Astrocyte of the cerebellum (primary cell): ENCODE data around the gene ABCA7.
"Not testable (repeated sequence)": the region's sequence is repeated elsewhere in the genome, so short reads cannot be mapped to it uniquely, and the experiment has no call there.

Experiments used
- DNase-seq: peaks from one replicate; pipeline ENCODE4 v3.0.0-alpha.2; 2011; ENCODE audit warnings: low read depth
- H3K4me3 ChIP-seq: 2 replicates; pipeline ENCODE4 v1.5.1; 2011; ENCODE audit warnings: mild to moderate bottlenecking, low read depth, low read length, moderate library complexity
- CTCF ChIP-seq: IDR thresholded peaks from 2 replicates; pipeline ENCODE4 v1.5.1; 2012; ENCODE audit warnings: low read length, low read depth, moderate library complexity, mild to moderate bottlenecking; ENCODE audit errors: missing control alignments
- in situ Hi-C: cut with HindIII; loops from 2 replicates; pipeline ENCODE4 v1.10.0; 2017; ENCODE audit warnings: low sequenced_read_pairs

Gene ABCA7

GRCh38 chr19:1018393-1018792 is 21.5 kb upstream of the ABCA7 start:
- DNase-seq = no peak
- TF ChIP-seq CTCF = no peak
- no peak overlapping the region for H3K4me3 ChIP-seq
- in situ Hi-C loops = no loop called here

- peak overlapping the region; percentile 85 for H3K4me3 ChIP-seq
- DNase-seq = no peak
- in situ Hi-C loops = no loop called here
- TF ChIP-seq CTCF = no peak
Observed at GRCh38 chr19:1018932-1019615, 20.8 kb upstream of the ABCA7 start.

- no peak for TF ChIP-seq CTCF
- in situ Hi-C loops = no loop called here
- no peak for DNase-seq
Observed at GRCh38 chr19:1019616-1019961, 20.3 kb upstream of the ABCA7 start.

GRCh38 chr19:1019980-1020867 is 19.7 kb upstream of the ABCA7 start:
- H3K4me3 ChIP-seq = peak overlapping the region; percentile 85
- TF ChIP-seq CTCF = no peak
- DNase-seq = no peak
- in situ Hi-C loops = no loop called here

More at GRCh38 chr19:1019616-1019961, 20.3 kb upstream of the ABCA7 start:
- peak overlapping the region; percentile 85 for H3K4me3 ChIP-seq

- in situ Hi-C loops = no loop called here
- no peak for TF ChIP-seq CTCF
- peak; percentile 92 for DNase-seq
- peak within 1 kb of the TSS; percentile 85 for H3K4me3 ChIP-seq
Observed at GRCh38 chr19:1020868-1021425, 19.0 kb upstream of the ABCA7 start, which contains the start of gene TMEM259. TSS of gene TMEM259 (minus strand) at chr19:1021123. CDS start at chr19:1020996, 127 bp downstream.

GRCh38 chr19:1023883-1024188 is 16.1 kb upstream of the ABCA7 start:
- DNase-seq, H3K4me3 ChIP-seq, in situ Hi-C loops: not testable (repeated sequence)

- H3K4me3 ChIP-seq, DNase-seq, in situ Hi-C loops: not testable (repeated sequence)
Observed at GRCh38 chr19:1025080-1025479, 14.8 kb upstream of the ABCA7 start.
